ENCODE measurements around the gene AHNAK.

AHNAK gene

DNA sequence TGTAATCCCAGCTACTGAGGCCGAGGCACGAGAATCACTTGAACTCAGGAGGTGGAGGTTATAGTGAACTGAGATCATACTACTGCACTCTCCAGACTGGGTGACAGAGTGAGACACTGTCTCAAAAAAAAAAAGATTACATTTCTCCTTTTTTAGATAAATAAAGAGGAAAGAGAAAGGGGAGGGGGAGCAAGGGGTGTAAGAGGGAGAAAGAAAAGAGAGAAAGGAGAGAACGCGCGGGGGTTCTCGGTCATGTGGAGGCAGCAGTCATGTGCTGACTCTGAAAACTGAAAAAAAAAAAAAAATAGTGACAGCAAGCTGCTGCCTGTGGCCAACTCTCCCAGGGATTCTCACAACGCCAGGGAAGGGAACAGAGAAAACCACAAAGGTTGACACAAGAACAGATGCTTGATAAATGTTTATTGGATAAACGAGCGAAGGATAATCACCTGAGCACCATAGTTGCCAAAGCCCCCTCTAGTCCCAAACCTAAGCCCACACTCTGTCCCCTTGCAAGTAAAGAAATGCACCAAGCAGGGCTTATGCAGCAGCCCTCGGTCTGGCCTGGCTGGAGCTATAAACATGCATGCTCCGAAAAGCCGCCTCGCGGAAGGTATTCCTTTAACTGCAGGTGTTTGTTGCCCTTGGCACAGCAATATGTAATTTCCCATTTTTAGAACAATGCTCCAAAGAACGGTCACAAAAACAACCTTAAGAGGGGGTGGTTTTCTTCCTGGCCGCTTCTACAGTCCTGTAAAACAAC is 113.3 kb downstream of the AHNAK start:
- DNase-seq (ENCODE audit: low spot score): no peak

DNA sequence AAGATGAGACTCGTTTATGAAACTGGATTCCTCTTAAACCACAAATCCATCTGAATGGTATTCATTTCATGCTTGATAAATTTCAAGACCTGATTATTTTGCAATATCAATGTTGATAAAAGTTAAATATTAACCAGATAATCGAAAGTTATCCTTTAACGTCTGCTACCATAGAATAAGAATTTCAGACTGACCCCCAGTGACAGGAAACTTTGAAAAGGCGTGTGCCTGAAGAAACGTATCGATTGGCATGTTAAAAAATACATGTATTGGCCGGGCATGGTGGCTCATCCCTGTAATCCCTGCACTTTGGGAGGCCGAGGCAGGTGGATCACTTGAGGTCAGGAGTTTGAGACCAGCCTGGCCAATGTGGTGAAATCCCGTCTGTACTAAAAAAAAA is 113.9 kb downstream of the AHNAK start:
- no peak for DNase-seq (ENCODE audit: low spot score)

DNA sequence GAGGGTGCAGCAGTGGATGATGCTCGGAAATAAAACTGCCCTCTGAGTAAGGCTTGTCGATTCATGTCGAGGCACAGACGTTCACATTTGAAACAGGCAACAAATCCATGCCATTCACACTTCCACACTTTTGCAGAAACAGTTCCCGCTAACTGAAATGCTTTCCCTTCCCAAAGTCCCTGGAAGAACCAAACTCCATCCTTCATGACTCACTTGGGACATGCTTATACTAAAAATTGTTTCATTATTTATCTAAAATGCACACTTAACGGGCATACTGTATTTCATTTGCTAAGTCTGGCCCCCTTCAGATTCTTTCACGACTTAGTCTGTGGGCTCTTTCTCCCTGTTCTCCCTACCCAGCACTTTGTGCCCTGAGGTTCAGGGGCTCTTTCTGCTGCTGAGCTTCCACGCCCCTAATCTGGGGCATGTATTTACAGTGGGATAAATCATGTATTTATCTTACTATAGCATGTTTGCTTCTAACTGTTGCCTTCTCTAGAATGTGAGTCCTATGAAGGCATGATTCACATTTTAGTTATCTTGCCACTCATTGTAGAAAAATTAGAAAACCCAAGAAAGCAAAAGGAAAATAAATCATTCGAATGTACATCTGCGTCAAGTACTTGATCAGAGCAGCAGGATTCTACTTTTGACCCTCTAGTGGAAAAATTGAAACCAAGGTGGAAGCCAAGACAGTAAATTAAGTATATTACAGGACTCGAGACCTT is 115.3 kb downstream of the AHNAK start:
- no peak for DNase-seq (ENCODE audit: low spot score)

DNA sequence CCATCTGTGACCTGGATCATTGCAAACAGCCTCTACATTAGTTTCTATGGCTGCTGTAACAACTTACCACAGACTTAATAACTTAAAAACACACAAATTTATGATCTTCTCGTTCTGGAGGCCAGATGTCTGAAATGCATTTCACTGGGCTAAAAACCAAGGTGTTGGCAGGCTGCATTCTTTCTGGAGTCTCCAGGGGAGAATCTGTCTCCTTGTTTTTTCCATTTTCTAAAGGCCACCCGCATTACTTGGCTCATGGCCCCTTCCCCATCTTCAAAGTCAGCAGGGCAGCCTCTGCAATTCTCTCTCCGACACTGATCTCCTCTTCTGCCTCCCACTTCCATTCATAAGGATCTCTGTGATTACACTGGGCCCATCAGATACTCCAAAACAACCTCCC is 116.2 kb downstream of the AHNAK start:
- DNase-seq (ENCODE audit: low spot score): no peak

DNA sequence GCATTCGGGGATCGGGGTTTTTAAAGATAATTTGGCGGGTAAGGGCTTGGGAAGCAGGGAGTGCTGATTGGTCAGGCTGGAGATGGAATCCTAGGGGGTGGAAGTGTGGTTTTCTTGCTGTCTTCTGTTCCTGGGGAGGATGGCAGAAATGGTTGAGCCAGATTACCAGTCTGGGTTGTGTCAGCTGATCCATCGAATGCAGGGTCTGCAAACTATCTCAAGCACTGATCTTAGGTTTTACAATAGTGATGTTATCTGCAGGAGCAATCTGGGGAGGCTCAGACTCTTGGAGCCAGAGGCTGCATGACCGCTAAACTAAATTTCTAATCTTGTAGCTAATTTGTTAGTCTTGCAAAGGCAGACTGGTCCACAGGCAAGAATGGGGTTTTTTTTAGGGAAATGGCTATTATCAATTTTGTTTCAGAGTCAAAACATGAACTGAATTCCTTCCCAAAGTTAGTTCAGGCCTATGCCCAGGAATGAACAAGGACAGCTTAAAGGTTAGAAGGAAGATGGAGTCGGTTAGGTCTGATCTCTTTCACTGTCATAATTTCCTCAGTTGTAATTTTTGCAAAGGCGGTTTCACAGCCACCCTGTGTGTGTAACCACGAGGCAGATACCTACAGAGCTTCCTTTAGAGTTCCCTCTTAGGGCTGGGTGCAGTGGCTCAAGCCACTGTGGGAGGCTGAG is 117.6 kb downstream of the AHNAK start:
- no peak for DNase-seq (ENCODE audit: low spot score)

DNA sequence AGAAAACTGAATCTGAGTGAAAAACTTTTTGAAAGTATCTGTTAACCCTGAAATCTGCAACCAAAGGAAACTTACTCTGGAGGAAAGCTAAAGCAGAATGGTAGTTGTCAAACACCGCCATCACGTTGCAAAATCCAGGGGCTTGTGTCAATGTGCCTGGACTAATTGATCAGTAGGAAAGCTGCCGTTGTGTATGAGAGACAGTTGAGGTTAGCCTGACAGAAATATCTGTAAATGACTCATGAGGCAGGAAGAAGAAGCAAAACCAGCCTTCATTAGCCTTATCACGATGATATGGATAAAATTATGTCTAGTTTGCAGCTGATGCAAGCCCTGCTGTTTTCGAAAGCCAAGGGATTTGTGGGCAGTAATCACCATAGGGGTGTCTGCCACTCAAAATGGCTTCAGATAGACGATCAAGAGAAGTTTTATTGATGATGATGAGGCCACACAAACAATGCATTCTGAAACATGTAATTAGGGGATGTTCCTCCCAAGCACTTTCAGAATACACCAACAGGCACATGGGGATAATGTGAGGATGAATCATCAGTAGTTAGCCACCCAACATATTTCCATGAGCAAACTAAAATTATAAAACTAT is 118.9 kb downstream of the AHNAK start:
- DNase-seq (ENCODE audit: low spot score): peak; percentile 85

DNA sequence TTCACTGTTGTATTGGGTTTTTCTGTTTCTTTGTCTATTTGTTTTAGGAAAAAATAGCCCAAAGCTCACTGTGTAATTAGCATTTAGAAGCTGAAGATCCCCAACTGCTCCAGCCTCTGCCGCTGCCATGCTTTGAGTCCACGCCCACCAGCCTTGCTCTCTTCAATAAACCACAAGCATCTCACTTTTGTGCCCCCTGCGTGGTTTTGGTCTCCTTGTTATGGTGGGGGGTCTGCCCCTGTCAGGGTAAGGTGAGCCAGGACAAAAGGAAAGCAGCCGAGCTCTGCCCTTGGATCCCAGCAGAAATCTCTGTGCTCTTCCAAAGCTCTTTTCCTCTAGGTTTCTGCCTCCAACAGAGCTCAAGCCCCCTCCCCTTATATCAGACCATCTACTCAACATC is 123.6 kb downstream of the AHNAK start:
- DNase-seq (ENCODE audit: low spot score): no peak

DNA sequence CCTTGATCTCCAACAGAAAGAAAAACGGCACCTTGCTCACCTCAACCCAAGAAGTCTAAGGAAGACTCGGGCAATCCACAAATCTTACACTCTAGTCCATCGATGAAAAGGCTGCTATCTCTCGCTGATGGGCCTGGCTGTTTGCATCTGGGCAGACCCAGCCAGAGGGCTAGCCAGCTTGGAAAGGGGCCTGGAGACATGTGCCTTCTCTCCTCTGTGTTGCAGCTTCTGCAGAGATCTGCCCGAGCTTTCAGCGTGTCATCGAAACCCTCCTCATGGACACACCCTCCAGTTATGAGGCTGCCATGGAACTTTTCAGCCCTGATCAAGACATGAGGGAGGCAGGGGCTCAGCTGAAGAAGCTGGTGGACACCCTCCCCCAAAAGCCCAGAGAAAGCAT is 124.6 kb downstream of the AHNAK start:
- no peak for DNase-seq (ENCODE audit: low spot score)

DNA sequence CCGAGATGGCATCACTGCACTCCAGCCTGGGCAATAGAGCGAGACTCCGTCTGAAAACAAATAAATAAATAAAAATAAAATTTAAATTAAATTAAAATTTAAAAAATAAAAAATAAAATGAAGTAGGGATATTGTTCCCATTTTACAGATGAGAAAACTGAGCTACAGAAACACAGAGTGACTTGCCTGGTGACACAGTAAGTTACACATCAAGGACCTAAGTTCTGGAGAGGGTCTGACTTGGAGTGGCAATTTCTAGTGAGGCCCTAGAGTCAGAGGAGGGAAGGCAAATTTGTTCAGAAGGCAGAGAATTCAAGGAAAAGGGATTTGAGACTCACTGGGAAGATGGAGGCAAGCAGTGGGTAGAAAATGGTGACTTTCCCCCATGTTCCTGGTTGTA is 125.7 kb downstream of the AHNAK start:
- DNase-seq (ENCODE audit: low spot score): no peak

DNA sequence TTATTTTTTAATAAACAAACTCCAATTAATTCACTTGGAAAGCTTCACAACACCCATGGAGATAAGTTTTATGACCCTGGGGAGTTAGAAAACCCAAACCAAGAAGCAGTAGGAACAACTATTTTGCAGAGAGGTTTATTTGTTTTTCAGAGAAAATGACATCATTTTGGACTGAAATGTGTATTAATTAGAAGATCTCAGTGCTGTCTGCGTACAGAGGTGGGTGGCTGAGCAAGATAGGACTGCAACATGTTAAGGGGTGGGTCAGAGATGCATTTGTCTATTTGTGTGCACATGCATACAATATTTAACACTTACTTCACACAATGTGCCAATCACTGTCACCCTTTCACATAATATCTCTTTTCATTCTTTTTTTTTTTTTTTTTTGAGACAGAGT is 126.7 kb downstream of the AHNAK start:
- DNase-seq (ENCODE audit: low spot score): no peak

DNA sequence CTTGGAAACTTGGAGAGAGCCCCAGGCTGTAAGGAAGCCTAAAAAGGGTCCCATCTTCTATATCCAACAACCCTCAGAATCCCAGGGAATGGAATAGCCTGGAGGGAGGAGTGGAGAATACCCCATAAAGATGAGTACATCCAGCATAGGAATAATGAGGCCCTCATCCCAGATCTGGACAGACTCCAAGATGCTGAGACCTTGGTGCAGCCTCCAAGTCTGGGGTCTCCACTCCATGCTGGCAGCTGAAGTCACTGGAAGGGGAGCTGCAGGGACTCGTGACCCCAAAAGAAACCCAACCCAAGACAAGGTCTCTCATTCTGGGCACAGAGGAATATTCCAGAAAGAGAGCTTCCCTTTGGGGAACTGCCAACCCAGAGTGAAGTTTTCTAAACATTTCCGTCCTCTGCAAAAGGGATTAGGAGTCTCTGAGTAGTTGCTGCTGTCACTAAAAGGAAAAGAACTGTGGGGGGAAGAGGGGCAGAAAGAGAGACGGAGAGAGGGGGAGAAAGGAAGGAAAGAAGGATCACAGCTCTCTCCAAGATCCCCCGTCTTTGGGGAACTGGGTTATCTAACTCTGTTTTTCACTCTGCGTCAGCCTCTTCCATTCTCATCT is 127.2 kb downstream of the AHNAK start:
- no peak for DNase-seq (ENCODE audit: low spot score)

DNA sequence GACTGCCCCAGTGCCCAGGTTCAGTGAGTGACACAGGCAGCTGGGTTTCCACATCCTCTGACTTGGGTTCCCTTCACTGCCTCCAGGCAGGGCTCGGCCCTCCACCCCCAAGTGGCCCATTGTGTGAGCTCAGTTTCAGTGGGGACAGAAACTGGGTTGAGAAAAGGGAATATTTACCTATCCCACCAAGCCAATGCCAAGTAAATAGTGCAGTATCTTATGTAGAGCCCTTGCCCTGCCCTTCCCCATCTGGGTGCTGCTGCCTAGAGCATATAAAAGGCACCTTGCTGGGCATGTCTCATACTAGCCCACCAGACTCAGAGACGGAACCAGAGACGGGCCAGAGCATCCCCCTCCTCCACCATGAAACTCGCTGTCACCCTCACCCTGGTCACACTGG is 127.9 kb downstream of the AHNAK start, which contains the start of gene SCGB1A1:
SCGB1A1 (plus strand) TSS at position 301 of the 400 bp plus-strand sequence; CDS start at position 364, 63 bp downstream.
- no peak for DNase-seq (ENCODE audit: low spot score)

DNA sequence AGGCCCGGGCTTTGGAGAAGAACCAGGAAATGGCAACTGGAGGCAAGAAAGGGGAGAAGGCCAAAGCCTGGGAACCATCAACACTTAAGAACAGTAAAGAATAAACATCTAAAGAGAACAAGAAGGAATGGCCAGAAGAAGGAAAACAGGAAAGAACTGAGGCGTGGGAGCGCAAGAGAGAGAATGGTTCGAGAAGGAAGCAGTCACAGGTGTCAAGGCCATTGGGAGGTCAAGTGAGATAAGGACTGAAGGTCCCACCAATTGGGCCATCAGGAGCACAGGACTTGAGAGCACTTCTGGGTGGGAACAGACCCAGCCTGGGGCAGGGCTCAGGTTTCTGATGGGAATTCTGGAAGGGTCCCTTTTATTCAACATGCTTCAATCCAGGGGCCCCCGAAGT is 128.5 kb downstream of the AHNAK start:
- DNase-seq (ENCODE audit: low spot score): no peak

DNA sequence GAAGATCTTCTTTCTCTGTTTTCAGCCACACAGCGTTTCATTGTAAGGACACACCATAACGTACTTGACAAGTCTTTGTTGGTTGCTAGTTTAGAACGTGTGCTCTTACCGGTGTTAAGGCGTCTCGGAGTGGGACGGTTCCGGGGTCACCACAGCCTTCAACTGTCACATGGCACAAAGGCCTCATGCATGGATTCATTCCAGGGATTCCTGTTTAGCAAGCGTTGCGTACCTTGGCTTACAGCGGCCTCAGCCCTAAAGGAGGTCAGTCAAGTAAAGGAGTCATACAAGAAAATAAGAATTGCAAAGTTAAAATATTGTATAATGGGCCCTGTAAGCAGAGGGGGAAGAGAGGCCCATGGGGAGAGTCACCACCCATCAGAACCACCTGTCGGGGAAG is 130.0 kb downstream of the AHNAK start:
- no peak for DNase-seq (ENCODE audit: low spot score)

DNA sequence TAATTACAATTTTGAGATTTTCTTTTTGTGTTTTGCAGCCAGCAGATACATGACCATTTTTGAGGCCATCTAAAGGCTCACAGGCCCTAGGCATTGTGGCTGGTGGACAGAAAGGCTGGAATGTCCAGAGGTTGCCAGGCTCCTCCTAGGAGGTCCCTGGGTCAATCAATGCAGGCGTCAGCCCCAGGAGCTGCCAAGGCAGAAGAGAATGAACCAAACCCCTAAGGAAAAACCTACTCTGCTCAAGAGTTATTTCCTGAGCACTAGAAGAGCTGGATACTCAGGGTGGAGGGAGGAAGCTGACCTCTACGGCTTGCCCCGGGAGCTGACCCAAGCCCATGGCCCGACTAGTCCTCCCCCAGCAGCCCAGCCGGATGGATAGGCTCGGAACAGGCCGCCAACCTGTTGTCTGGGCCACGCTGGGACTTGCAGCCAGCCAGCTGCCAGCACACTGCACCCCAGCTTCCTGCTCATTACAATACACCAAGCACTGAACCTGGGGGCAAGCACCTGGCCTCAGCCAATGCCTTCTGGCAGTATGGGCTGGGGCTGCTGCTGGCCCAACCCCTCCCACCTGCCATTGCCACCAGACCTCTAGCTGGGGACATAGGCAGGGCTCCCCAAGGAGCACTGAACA is 133.4 kb downstream of the AHNAK start:
- DNase-seq (ENCODE audit: low spot score): no peak

DNA sequence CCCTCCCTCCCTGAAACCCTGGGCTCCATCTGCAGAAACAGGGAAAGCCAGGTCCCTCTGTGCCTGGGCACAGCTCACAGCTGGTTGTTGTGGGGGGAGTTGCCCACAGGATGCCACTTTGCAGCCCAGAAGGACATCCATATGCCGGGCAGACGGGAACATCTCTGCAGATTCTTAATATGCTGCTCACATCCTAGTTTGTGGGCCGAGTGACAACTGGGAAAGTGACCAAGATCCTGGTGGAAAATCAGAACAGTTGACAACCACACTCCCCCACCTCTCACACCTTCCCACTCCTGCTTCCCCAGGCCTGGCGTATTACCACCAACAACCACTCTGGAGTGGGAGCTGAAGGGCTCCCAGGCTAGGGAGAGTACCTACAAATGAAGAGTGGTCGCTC is 135.1 kb downstream of the AHNAK start:
- DNase-seq (ENCODE audit: low spot score): no peak

DNA sequence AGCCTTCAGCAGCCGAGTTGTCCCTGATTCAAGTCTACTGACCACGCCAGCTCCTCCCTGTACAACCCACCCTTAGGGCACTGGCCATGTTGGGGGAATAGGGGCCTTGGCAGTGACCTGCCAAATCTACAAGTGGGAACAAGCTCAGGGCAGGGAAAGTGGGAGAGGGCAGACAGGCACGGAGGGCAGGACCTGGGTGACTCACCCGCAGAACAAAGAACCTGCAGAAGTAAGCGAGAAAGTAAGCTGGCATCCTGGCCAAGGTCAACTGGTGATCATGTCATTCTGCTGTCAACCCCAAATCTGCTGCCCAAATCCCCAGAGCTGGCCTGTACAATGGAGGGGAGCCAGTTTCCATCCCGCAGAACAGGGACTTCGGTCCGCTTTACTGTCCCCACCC is 135.6 kb downstream of the AHNAK start:
- no peak for DNase-seq (ENCODE audit: low spot score)

DNA sequence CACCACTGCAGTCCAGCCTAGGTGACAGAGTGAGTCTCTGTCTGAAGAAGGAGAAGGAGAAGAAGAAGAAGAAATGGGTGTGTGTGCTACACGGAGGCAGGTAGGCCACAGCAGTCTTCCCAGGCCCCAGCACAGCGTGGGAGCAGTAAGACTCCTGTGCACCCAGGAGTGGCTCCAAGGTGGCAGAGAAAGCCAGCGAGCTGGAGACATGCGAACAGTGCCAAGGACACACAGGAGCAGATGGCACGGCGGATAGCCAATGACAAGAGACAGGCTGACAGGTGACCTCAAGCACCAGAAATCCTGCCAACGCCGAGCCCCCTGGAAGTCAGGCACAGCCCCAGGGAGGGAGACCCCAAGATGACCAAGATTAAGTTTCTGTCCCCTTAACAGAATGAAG is 136.8 kb downstream of the AHNAK start:
- no peak for DNase-seq (ENCODE audit: low spot score)

DNA sequence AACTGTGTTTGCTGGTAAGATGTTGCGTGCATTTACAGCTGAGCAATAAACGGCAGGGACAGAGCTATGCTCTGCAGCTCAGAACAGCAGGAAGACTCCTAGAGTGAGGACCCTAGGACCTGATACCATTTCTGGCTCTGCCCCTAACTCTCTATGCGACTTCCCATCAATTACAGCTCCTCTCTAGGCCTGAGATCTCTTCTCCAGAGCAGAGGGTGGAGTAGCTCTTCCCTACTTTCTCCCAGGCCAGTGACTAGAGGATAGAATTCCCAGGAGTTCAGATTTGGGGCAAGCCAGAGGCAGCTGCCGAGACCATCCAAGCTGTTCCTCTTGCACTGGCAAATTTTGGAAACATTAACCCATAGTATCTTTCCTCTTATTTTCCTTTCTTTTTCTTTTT is 140.6 kb downstream of the AHNAK start:
- no peak for DNase-seq (ENCODE audit: low spot score)

DNA sequence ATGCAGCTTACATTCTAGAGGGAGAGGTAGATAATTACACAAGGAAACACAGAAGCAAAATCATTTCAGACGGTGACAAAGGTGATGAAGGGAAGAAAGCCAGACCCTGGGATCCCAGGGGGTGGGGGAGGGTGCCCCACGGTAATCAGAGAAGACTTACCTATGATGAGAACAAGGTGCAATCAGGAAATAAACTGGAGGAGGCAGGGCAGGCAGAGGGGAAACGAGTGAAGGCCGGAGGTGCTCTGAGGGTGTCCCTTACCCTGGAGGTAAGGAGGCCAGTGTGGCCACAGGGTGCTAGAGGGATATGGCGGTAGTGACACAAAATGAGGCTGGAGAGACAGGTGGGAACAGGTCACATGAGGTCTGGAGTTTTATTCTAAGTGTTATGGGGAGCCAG is 141.7 kb downstream of the AHNAK start:
- no peak for DNase-seq (ENCODE audit: low spot score)

DNA sequence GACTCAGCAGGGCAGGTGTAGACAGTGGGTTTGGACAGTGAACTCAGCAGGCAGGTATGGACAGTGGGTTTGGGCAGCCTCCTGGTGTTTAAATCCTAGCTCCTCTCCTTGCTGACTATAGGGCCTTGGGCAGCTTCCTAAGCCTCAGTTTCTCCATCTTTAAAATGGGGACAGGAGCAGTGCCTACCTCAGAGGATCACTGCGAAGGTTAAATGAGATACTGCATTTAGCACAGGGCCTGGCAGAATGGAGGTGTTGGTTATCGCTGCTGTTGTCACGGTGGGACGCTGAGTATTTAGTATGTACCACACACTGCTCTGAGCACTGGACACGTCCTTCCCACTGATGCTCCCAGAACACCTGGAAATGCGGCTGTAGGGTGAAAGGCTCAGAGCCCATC is 142.2 kb downstream of the AHNAK start:
- no peak for DNase-seq (ENCODE audit: low spot score)

Measured in activated CD4-positive, alpha-beta T cell treated with anti-CD3 and anti-CD28 coated beads, Interleukin-2, Interleukin-4, amounts not matched to agents 100 ng/mL and 50 ng/mL, durations not matched to agents 16 hours and 8 hours (primary cell).